GM12892 (cell line): ENCODE results near the gene TBCC.
"Not testable (repeated sequence)": the region's sequence is repeated elsewhere in the genome, so short reads cannot be mapped to it uniquely, and the experiment has no call there.

Experiments
- DNase-seq: peaks from one replicate; pipeline ENCODE4 v3.0.0; 2011; ENCODE audit not compliant: insufficient read length
- FAIRE-seq: peaks from 2 replicates; lab custom pipeline; 2011; peaks lifted over from hg19 to GRCh38; lab: Jason Lieb, UNC
- POLR2A ChIP-seq: IDR thresholded peaks from 2 replicates; pipeline ENCODE4 v1.6.1; 2011; ENCODE audit warnings: low read depth, low read length, control low read depth
- POLR2AphosphoS5 ChIP-seq: IDR thresholded peaks from 2 replicates; pipeline ENCODE4 v1.6.1; 2011; ENCODE audit warnings: low read depth, low read length, control low read depth
- TAF1 ChIP-seq: IDR thresholded peaks from 2 replicates; pipeline ENCODE4 v1.6.1; 2011; ENCODE audit warnings: low read depth, mild to moderate bottlenecking, control low read depth, low read length, borderline replicate concordance

TBCC gene

DNA sequence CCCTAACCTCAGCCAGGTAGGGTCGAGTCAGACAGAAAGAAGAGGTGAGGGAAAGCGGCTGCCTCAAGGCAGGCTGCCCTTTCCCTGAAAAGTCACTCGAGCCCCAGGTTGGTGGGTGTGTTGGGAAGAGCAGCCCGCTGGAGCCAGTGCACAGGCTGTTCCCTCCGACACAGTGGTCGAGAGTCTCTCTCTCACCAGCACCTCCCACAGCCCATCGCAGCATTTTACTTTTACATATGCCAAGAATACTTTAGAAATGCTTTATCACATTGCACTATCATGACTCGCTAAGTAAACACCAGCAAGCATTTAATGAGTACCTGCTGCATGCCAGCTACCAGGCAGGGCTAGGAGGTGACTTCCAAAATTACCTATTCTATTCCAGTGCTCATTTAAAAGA, 25.2 kb downstream of the TBCC start:
- no peak for DNase-seq
- TF ChIP-seq TAF1 (no peak), POLR2AphosphoS5 (no peak), POLR2A (no peak)

DNA sequence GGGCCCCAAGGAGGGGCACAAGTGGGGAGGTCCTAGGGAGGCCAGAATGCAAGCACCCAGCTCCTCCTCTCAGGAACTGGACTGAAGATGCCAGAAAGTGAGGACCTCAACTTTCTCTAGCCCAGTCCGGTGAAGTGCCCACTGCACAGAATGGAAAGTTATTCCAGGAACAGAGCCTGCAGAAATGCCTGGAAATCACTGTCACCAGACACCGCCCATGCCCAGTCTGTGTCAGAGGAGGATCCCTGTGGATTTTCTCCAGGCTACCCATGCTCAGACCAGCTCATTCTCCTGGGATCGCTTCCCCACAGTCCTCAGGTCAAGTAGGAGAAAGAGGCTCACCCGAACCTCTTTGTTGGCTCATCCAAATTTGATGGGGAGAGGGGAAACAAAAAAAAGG, 30.0 kb downstream of the TBCC start:
- no peak for DNase-seq
- FAIRE-seq: no peak
- TF ChIP-seq TAF1 (no peak), POLR2A (no peak), POLR2AphosphoS5 (no peak)

More for the DNA sequence above, 25.2 kb downstream of the TBCC start:
- no peak for FAIRE-seq

- DNase-seq (no peak), FAIRE-seq (no peak)
- TF ChIP-seq TAF1: no peak
- TF ChIP-seq POLR2A: no peak
- no peak for TF ChIP-seq POLR2AphosphoS5
Measured at GRCh38 chr6:42714098-42714761, 31.7 kb downstream of the TBCC start.

DNA sequence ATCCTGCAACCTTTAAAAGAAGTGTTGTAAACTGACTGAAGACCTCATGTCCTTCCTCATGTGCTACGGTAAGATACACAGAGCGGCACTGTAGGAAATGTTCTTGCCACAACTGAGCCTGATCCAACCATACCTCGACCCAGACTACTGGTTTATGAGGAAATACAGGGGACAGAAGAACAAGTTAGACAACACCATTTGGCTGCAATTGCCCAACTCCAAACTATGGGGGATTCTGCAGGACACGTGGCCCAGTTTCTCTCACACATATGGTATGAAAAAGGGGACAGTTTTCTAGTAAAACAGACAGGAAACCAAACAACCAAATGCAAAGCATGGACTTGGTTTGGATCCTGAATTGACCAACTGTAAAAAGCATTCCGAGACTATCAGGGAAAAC, 34.0 kb downstream of the TBCC start:
- TF ChIP-seq POLR2AphosphoS5 (no peak), TAF1 (no peak), POLR2A (no peak)
- DNase-seq (no peak), FAIRE-seq (no peak)

- TF ChIP-seq POLR2A (no peak), POLR2AphosphoS5 (no peak), TAF1 (no peak)
- no peak for DNase-seq
- FAIRE-seq: no peak
Measured at GRCh38 chr6:42710316-42710715, 35.6 kb downstream of the TBCC start.

- DNase-seq (no peak), FAIRE-seq (no peak)
- TF ChIP-seq POLR2AphosphoS5 (no peak), POLR2A (no peak), TAF1 (no peak)
Measured at GRCh38 chr6:42709871-42710270, 36.0 kb downstream of the TBCC start.

DNA sequence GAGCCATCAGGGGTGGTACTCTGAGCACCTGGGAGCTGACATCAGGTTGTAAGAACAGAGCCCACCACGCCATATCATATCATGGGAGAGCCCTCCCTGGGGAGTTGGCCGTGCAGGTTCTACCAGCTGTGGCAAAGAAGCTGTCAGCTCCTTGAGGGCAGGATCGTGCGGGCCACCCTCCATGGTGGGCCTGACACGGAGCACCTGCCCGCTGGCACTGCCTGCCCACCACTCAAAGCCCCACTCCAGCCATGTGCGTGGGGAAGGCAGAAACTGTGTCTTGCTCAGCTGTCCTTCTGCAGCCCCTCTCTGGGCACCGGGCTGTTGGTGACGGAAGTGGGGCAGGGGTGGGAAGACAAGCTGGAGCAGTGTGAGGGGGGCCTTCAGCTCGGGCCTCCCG, 37.8 kb downstream of the TBCC start:
- DNase-seq (no peak), FAIRE-seq (no peak)
- TF ChIP-seq POLR2AphosphoS5: no peak
- TF ChIP-seq TAF1: no peak
- no peak for TF ChIP-seq POLR2A

GRCh38 chr6:42707595-42707994, 38.3 kb downstream of the TBCC start:
- FAIRE-seq (no peak), DNase-seq (no peak)
- no peak for TF ChIP-seq POLR2A
- no peak for TF ChIP-seq TAF1
- no peak for TF ChIP-seq POLR2AphosphoS5

DNA sequence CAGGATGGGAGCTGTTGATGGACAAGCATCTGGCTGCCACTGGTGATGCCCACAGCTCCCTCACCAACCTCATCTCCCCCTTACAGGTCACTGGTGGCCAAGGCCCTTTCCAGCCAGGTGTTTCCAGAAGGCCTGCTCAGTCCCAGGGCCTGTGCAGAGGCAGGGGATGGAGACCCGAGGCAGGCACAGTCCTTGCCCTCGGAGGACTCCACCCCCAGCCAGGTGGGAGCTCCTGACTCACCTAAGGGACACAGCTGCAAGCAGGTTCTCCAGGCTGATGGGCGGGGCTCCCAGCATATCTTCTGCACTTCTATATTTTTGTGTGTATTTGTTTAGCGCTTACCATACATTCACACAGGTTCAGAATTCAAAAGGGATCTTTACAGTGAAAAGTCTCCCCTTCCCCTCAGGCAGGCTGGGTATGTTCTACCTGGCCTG, 40.9 kb downstream of the TBCC start:
- FAIRE-seq (no peak), DNase-seq (no peak)
- TF ChIP-seq POLR2A: no peak
- no peak for TF ChIP-seq TAF1
- TF ChIP-seq POLR2AphosphoS5: no peak

DNA sequence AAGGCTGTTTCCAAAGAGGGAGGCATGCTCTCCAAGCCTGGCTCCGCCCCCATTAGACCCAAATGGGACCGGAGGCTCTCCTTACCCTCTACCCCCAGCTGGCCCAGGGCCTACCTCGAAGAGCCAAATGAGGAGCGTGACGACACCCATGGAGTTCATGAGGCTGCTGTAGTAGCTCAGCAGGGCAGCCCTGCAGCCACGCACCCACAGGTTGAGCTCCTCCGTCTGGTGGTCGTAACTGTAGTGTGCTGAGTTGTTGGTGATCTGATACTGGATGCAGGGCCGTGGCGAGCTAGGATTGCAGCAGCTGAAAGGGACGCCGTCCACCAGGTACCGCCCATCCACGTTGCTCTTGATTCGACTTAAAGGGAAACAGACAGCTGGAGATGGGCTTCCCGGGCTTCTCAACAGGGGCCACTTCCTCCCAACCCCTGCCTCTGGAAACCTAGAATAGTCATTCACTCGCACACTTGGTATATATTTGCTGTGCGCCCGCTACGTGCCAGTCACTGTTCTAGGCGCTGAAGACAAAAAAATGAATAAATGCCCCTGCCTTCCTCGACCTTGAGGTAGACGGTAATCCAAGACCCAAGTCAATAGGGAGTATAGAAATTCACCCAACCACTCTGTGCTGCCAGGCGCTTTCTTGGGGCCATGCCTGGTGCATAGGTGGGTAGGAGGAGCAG, 41.5 kb downstream of the TBCC start:
- FAIRE-seq (no peak), DNase-seq (no peak)

DNA sequence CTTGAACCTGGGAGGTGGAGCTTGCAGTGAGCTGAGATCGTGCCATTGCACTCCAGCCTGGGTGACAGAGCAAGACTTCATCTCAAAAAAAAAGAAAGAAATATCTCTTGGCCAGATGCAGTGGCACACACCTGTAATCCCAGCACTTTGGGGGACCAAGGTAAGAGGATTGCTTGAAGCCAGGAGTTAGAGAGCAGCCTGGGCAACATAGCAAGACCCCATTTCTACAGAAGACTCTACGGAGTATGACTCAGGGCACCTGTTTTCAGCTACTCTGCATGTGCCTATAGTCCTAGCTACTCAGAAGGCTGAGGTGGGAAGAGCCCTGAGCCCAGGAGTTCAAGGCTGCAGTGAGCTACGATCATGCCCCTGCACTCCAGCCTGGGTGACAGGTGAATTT, 43.1 kb downstream of the TBCC start:
- FAIRE-seq: not testable (repeated sequence)

More for the DNA sequence above, 41.5 kb downstream of the TBCC start:
- TF ChIP-seq POLR2A (no peak), POLR2AphosphoS5 (no peak), TAF1 (no peak)

DNA sequence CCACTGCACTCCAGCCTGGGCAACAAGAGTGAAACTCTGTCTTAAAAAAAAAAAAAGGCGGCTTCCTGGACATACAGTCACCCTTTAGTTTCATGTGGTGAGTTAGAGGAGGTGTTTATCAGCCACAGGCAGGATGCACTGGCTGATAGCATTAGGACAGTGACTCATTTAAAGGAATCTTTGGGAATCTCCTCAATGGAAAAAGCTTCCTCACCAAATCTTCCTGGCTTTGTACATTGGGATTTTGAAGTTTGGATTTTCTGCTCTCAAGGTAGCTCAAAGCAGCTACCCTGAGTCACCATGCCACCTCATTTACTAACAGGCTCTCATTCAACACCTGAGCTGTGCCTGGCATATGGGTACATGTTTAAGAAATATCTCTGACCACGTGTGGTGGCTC, 43.7 kb downstream of the TBCC start:
- DNase-seq (no peak), FAIRE-seq (no peak)
- no peak for TF ChIP-seq TAF1
- TF ChIP-seq POLR2A: no peak
- no peak for TF ChIP-seq POLR2AphosphoS5

More for the DNA sequence above, 43.1 kb downstream of the TBCC start:
- not testable (repeated sequence) for DNase-seq
